ENCODE results near the gene CSNK1G1. TPM values are rescaled to one million over a fixed set of nuclear protein-coding genes. Genes with fewer than 3 reads are reported as not detected.

CSNK1G1 gene
- total and polyA plus RNA-seq, 2 of the 4 experiments (the other 2 are of a cell fraction): 7.4 to 29.4 TPM

DNA sequence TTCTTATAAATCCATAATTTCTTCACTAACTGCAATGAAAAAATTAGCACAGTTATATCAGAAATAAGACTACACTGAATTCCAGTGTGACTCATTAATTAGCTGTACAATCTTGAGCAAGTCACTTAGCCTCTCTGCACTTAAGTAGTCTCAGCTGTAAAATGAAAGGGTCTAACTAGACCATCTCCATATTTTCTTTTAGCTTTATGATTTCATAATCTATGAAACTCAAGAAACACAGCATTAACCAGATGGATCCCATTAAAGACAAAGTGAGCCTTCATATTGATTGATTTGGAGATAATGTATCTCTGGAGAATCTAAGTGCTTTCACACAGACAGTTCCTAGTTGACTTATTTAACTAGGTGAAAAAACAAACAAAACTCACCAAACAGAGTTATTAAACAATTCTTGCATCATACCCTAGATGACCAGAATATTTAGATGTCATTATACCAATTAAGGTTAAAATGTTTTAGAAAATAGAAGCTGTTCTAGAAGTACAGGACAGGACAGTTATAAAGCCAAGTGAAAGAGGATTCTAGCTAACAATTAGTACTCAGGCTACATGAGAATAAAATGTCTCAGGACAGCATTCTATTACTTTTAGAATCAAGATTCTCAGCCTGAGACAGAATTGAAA, 11.2 kb downstream of the CSNK1G1 start:
- peak overlapping the region; percentile 49; the same call in 1 of the 2 replicates for H3K27ac ChIP-seq (ENCODE audit: insufficient read depth, low read length)
- no peak overlapping the region for H3K56ac ChIP-seq (ENCODE audit: extremely low read depth, insufficient read depth, low read length)
- H3K4ac ChIP-seq (ENCODE audit: low read depth, low read length): no peak overlapping the region
- no peak overlapping the region for H2BK120ac ChIP-seq (ENCODE audit: low read depth, low read length)
- no TSS peak for BruUV-seq (replicated peaks)
- H4K20me1 ChIP-seq (ENCODE audit: insufficient read depth, low read length): peaks cover 18% of the 10 kb centered on the region; the same call in 1 of the 2 replicates
- no peak overlapping the region for H2BK20ac ChIP-seq (ENCODE audit: low read depth, low read length)
- no peak overlapping the region for H2BK15ac ChIP-seq (ENCODE audit: low read depth, low read length)
- dilution Hi-C loops (cut with HindIII; ENCODE audit: low sequenced_read_pairs, unreplicated experiment) (no loop called here), intact Hi-C loops (cut with micrococcal nuclease) (loop anchor here (5.0 to 10.0 kb wide), 2 partner anchors 32 to 60 kb away; no protein-coding TSS in a partner anchor), in situ Hi-C loops (cut with MboI; ENCODE audit: low sequenced_read_pairs) (no loop called here)
- H3K23ac ChIP-seq (ENCODE audit: low read depth, low read length): 0 out of 2 replicates have a peak overlapping the region, but pooled peaks have one; percentile 40
- H3K27me3 ChIP-seq (ENCODE audit: control insufficient read depth, insufficient read depth, low read length): no peaks in the 10 kb centered on the region
- TF ChIP-seq MXI1 (IDR thresholded peaks at IDR 0.05; ENCODE audit: borderline replicate concordance, low read depth, low read length): no peak
- peak; percentile 63 for TF ChIP-seq CEBPB (IDR thresholded peaks at IDR 0.05; ENCODE audit: low read depth, low read length)
- POLR2A ChIA-PET (ENCODE audit: unreplicated experiment): interaction anchor here (0.6 kb wide), 1 partner anchor 13 kb away, joined by 3 read pairs; no protein-coding TSS in a partner anchor
- peaks cover 11% of the 10 kb centered on the region for H3K4me1 ChIP-seq (ENCODE audit: control insufficient read depth, insufficient read depth, low read length)
- no peak overlapping the region for H2AK9ac ChIP-seq (replicated peaks; ENCODE audit: low read depth, low read length, poor library complexity)
- ATAC-seq (ENCODE audit: low read depth): peak; percentile 27; the same call in 1 of the 2 replicates
- no peak overlapping the region for H3K4me3 ChIP-seq (ENCODE audit: insufficient read depth, low read depth, low read length)
- H3K9me1 ChIP-seq (ENCODE audit: insufficient read depth, low read length): peaks cover 7% of the 10 kb centered on the region; the same call in 1 of the 2 replicates
- peaks cover 24 to 63% of the 10 kb centered on the region in 2 experiments for H3K79me1 ChIP-seq (ENCODE audit: low read depth in 1 of 2, low read length in 2 of 2)
- peaks cover 4% of the 10 kb centered on the region; the same call in 1 of the 2 replicates for H3K36me3 ChIP-seq (ENCODE audit: control insufficient read depth, insufficient read depth, low read length)
- H4K91ac ChIP-seq (ENCODE audit: insufficient read depth, low read depth, low read length): no peak overlapping the region
- H2AK5ac ChIP-seq (ENCODE audit: low read depth, low read length): no peak overlapping the region
- peak overlapping the region; percentile 54 for H3K18ac ChIP-seq (ENCODE audit: low read depth, low read length)
- H3K14ac ChIP-seq (replicated peaks; ENCODE audit: low read depth, low read length): no peak overlapping the region
- H3K9me3 ChIP-seq (ENCODE audit: control insufficient read depth, insufficient read depth, low read length): no peaks in the 10 kb centered on the region
- H3K4me2 ChIP-seq (ENCODE audit: low read depth, low read length): peak overlapping the region; percentile 59; the same call in 1 of the 2 replicates
- H2BK5ac ChIP-seq (ENCODE audit: low read depth, low read length, poor library complexity, severe bottlenecking): peak overlapping the region; percentile 25
- no peak overlapping the region; a peak in 1 of 4 replicates for H4K8ac ChIP-seq (ENCODE audit: low read depth in 2 of 2, low read length in 2 of 2)
- peak; percentile 26 for DNase-seq
- peak overlapping the region; percentile 33; the same call in 1 of the 2 replicates for H3K9ac ChIP-seq (ENCODE audit: low read depth, low read length)
- CTCF ChIA-PET: interaction anchor here (0.5 to 1.1 kb wide), 2 partner anchors 110 to 1245 kb away, joined by 3 read pairs; no protein-coding TSS in a partner anchor
- H2AFZ ChIP-seq (replicated peaks; ENCODE audit: low read length, poor library complexity): no peak overlapping the region
- H4K5ac ChIP-seq (ENCODE audit: low read depth, low read length): no peak overlapping the region; the same call in 1 of the 2 replicates
